ENCODE data around the gene TNFRSF19.
"Not testable (repeated sequence)": the region's sequence is repeated elsewhere in the genome, so short reads cannot be mapped to it uniquely, and the experiment has no call there.

Gene TNFRSF19

GRCh38 chr13:23673354-23673753 lies 103.1 kb downstream of the TNFRSF19 start:
- no peak for DNase-seq (ENCODE audit: low read depth in 1 of 2, low spot score in 1 of 2)
- Histone ChIP-seq H3K27ac (replicated peaks) (no peak overlapping the region), H3K4me3 (replicated peaks; ENCODE audit: insufficient read depth, low read length) (no peak overlapping the region), H3K27me3 (ENCODE audit: insufficient read depth, poor library complexity, severe bottlenecking) (peaks cover 3% of the 10 kb centered on the region)
- TF ChIP-seq, protein P1, sequence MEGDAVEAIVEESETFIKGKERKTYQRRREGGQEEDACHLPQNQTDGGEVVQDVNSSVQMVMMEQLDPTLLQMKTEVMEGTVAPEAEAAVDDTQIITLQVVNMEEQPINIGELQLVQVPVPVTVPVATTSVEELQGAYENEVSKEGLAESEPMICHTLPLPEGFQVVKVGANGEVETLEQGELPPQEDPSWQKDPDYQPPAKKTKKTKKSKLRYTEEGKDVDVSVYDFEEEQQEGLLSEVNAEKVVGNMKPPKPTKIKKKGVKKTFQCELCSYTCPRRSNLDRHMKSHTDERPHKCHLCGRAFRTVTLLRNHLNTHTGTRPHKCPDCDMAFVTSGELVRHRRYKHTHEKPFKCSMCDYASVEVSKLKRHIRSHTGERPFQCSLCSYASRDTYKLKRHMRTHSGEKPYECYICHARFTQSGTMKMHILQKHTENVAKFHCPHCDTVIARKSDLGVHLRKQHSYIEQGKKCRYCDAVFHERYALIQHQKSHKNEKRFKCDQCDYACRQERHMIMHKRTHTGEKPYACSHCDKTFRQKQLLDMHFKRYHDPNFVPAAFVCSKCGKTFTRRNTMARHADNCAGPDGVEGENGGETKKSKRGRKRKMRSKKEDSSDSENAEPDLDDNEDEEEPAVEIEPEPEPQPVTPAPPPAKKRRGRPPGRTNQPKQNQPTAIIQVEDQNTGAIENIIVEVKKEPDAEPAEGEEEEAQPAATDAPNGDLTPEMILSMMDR (IDR thresholded peaks at IDR 0.05; ENCODE audit: insufficient read depth, low read length), result no peak
- TF ChIP-seq, protein P2, sequence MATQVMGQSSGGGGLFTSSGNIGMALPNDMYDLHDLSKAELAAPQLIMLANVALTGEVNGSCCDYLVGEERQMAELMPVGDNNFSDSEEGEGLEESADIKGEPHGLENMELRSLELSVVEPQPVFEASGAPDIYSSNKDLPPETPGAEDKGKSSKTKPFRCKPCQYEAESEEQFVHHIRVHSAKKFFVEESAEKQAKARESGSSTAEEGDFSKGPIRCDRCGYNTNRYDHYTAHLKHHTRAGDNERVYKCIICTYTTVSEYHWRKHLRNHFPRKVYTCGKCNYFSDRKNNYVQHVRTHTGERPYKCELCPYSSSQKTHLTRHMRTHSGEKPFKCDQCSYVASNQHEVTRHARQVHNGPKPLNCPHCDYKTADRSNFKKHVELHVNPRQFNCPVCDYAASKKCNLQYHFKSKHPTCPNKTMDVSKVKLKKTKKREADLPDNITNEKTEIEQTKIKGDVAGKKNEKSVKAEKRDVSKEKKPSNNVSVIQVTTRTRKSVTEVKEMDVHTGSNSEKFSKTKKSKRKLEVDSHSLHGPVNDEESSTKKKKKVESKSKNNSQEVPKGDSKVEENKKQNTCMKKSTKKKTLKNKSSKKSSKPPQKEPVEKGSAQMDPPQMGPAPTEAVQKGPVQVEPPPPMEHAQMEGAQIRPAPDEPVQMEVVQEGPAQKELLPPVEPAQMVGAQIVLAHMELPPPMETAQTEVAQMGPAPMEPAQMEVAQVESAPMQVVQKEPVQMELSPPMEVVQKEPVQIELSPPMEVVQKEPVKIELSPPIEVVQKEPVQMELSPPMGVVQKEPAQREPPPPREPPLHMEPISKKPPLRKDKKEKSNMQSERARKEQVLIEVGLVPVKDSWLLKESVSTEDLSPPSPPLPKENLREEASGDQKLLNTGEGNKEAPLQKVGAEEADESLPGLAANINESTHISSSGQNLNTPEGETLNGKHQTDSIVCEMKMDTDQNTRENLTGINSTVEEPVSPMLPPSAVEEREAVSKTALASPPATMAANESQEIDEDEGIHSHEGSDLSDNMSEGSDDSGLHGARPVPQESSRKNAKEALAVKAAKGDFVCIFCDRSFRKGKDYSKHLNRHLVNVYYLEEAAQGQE (IDR thresholded peaks at IDR 0.05; ENCODE audit: insufficient replicate concordance, low read depth), result no peak
- no peak for TF ChIP-seq GABPA (IDR thresholded peaks at IDR 0.05; ENCODE audit: low read depth)
- TF ChIP-seq POLR2AphosphoS5 (IDR thresholded peaks at IDR 0.05; ENCODE audit: low read depth), result no peak

DNA sequence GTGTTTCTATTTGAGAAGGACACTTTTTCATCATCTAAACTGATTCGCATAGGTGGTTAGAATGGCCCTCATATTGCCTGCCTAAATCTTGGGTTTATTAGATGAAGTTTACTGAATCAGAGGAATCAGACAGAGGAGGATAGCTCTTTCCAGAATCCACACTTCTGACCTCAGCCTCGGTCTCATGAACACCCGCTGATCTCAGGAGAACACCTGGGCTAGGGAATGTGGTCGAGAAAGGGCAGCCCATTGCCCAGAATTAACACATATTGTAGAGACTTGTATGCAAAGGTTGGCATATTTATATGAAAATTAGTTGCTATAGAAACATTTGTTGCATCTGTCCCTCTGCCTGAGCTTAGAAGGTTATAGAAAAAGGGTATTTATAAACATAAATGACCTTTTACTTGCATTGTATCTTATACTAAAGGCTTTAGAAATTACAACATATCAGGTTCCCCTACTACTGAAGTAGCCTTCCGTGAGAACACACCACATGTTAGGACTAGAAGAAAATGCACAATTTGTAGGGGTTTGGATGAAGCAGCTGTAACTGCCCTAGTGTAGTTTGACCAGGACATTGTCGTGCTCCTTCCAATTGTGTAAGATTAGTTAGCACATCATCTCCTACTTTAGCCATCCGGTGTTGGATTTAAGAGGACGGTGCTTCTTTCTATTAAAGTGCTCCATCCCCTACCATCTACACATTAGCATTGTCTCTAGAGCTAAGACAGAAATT lies 103.8 kb downstream of the TNFRSF19 start:
- Histone ChIP-seq H3K27ac (replicated peaks) (no peak overlapping the region), H3K4me3 (replicated peaks; ENCODE audit: insufficient read depth, low read length) (no peak overlapping the region), H3K27me3 (ENCODE audit: insufficient read depth, poor library complexity, severe bottlenecking) (peaks cover 3% of the 10 kb centered on the region)
- TF ChIP-seq GABPA (IDR thresholded peaks at IDR 0.05; ENCODE audit: low read depth), result no peak
- TF ChIP-seq POLR2AphosphoS5 (IDR thresholded peaks at IDR 0.05; ENCODE audit: low read depth), result no peak
- TF ChIP-seq SPI1 (IDR thresholded peaks at IDR 0.05; ENCODE audit: borderline replicate concordance, low read depth), result no peak
- TF ChIP-seq, protein P1 (IDR thresholded peaks at IDR 0.05; ENCODE audit: insufficient read depth, low read length), result no peak
- TF ChIP-seq, protein P2 (IDR thresholded peaks at IDR 0.05; ENCODE audit: insufficient replicate concordance, low read depth), result no peak
- DNase-seq (ENCODE audit: low read depth in 1 of 2, low spot score in 1 of 2), result no peak

GRCh38 chr13:23674795-23675640 lies 104.8 kb downstream of the TNFRSF19 start:
- DNase-seq (ENCODE audit: low read depth in 1 of 2, low spot score in 1 of 2), result no peak
- Histone ChIP-seq H3K4me3 (replicated peaks; ENCODE audit: insufficient read depth, low read length) (no peak overlapping the region), H3K27ac (replicated peaks) (no peak overlapping the region), H3K27me3 (ENCODE audit: insufficient read depth, poor library complexity, severe bottlenecking) (peaks cover 3% of the 10 kb centered on the region)
- TF ChIP-seq SPI1 (IDR thresholded peaks at IDR 0.05; ENCODE audit: borderline replicate concordance, low read depth) (no peak), POLR2AphosphoS5 (IDR thresholded peaks at IDR 0.05; ENCODE audit: low read depth) (no peak), GABPA (IDR thresholded peaks at IDR 0.05; ENCODE audit: low read depth) (no peak)
- TF ChIP-seq, protein P1 (IDR thresholded peaks at IDR 0.05; ENCODE audit: insufficient read depth, low read length), result no peak
- TF ChIP-seq, protein P2 (IDR thresholded peaks at IDR 0.05; ENCODE audit: insufficient replicate concordance, low read depth), result no peak

DNA sequence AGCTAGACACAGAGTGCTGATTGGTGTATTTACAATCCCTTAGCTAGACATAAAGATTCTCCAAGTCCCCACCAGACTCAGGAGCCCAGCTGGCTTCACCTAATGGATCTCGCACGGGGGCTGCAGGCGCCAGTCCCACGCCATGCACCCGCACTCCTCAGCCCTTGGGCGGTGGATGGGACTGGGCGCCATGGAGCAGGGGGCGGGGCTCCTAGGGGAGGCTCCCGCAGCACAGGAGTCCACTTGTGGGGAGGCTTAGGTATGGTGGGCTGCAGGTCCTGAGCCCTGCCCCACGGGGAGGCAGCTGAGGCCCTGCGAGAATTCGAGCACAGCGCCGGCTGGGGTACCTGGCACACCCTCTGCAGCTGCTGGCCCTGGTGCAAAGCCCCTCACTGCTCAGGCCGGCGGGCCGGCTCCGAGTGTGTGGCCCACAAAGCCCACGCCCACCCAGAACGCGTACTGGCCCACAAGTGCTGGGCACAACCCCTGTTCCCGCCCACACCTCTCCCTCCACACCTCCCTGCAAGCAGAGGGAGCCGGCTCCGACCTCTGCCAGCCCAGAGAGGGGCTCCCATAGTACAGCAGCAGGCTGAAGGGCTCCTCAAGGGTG lies 107.6 kb downstream of the TNFRSF19 start:
- not testable (repeated sequence) for DNase-seq (ENCODE audit: low read depth in 1 of 2, low spot score in 1 of 2)

More for the DNA sequence above, 107.6 kb downstream of the TNFRSF19 start:
- H3K27ac ChIP-seq (replicated peaks); H3K4me3 ChIP-seq (replicated peaks; ENCODE audit: insufficient read depth, low read length); H3K27me3 ChIP-seq (ENCODE audit: insufficient read depth, poor library complexity, severe bottlenecking): not testable (repeated sequence)
